Right hindlimb (tissue), 1 donor: ENCODE data around the gene ZNF407.

Experiments
- DNase-seq: peaks from one replicate; pipeline ENCODE4 v3.0.0-alpha.2; 2018

Gene ZNF407

GRCh38 chr18:74582642-74583041, 15.0 kb upstream of the ZNF407 start:
- DNase-seq = no peak

DNA sequence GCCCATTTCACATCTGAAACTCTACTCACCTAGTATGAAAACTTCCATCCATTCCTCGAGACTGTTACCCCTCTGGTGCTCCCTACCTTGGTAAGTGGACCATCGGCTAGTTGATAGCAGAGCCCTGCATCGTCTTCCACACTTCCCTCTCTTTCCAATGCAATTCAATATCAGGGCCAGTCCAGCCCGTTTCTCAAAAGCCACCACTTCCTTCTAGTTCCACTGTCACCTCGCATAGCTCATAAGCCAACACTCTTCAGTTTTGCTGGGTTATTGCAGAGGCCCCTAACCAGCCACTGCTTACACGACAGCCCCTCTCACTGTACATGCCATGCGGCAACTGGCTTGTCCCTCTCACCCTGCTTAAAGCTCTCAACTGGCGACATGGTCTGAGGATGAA, 10.2 kb upstream of the ZNF407 start:
- DNase-seq = no peak

GRCh38 chr18:74589021-74589420, 8.6 kb upstream of the ZNF407 start:
- no peak for DNase-seq

DNA sequence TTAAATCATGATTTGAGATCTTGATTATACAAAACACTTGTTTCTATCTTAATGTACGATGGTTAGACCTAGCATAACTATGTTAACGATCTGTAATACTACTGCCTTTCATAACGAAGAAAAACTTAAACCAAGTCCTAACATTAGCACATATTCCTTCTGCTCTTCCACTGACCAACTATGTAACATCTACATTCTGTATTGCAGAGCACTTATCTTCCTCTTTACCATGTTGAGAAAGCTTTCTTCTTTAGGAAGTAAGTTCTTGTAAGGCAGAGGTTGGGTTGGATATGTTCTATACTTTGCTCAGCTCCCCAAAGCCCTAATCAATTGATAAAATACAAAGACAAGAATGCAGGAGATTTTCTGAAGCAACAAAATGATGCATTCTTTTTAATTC, 7.9 kb upstream of the ZNF407 start:
- no peak for DNase-seq

DNA sequence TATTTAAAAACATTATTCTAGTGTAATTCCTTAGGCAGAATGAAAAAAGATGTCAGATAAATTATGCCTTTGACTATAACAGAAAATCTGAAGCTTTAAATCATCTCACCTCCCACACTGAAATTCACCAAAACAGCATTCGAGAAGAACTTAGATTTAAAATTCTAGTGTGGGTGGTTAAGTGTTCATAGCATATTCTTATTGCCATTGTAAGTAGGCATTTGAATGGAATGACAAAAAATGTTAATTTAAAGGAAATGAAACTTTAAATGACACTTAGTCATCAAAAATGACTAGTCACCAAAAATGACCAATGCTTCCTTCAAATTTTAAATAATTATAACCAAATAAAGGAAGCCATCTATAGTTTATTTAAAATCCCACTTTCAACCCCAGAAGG, 7.0 kb upstream of the ZNF407 start:
- no peak for DNase-seq

- DNase-seq = no peak
These were observed 2.2 kb upstream of the ZNF407 start for GRCh38 chr18:74595431-74595830.

DNA sequence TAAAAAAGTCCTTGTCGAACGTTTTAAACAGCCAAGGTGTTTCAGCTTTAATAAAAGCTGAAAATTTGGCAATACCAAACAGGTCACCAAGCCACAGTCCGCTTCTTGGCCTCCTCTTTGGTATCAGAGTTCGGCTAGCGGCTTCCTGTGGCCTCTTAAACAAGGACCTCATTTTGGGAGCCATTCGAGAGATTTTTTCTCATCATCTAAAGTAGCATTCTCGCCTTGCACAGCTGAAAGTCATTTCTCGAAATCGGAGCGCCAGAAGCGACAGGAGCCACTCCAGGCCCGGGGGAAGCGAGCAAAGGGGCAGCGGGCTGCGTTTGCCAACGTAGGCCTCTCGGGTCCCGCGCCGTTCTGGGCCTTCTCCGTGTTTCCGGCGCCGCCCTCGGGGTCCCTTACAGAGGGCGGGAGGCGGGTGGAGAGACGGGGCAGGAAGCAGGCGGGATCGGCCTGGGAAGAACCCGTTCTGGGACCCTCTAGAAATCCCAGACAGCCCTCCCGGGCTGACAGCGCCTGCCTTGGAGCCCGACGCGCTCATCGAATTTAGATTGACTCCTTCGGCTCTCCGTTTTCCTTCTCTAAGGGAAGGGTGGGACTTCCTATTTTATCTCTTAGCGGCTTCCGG, 522 bp upstream of the ZNF407 start:
- DNase-seq = peak; percentile 84

GRCh38 chr18:74598350-74599001, 806 bp downstream of the ZNF407 start:
- no peak for DNase-seq

GRCh38 chr18:74604361-74604760, 6.7 kb downstream of the ZNF407 start:
- no peak for DNase-seq

- no peak for DNase-seq
These were observed 7.1 kb downstream of the ZNF407 start for GRCh38 chr18:74604774-74605173.

DNA sequence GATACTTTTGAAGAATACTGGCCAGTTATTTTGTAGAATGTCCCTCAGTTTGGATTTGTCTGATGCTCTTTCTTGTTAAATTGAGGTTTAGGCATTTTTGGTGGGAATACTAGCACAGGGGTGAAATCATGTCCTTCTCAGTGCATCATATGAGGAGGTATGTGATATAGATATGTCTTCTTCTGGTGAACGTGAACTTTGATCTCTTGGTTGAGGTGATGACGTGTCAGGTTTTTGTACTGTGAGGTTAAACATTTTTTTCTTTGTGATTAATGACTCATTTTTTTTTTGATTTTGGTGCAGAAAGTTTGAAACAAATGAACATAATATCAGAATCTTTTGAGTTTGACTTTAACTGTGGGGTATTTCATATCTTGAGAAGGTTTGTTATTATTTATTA, 11.0 kb downstream of the ZNF407 start:
- no peak for DNase-seq

- DNase-seq = no peak
These were observed 11.9 kb downstream of the ZNF407 start for GRCh38 chr18:74609535-74609934.

DNA sequence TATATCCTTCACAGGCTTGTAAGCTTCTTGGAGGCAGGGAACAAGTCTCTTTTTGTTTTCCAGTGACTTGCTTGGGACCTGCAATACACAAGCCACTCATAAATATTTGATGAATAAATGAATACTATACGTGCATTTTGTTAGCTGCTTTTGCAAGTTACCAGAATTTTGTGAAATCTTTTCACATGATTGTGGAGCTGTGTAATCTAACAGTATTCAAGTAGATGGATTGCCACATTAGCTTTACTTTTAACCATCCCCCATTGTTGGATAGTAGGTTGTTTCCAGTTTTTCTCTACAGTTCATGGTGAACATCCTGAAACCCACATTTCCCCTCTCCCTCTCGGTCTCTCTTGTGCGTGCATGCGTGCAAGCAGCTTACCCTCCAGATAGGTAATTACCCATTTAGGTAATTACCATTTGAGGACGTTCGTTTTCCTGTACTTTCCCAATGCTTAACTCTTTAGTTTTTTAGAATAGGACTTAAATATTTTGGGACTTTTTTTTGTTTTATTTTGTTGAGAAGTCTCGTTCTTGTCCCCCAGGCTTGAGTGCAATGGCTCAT, 12.5 kb downstream of the ZNF407 start:
- DNase-seq = no peak

DNA sequence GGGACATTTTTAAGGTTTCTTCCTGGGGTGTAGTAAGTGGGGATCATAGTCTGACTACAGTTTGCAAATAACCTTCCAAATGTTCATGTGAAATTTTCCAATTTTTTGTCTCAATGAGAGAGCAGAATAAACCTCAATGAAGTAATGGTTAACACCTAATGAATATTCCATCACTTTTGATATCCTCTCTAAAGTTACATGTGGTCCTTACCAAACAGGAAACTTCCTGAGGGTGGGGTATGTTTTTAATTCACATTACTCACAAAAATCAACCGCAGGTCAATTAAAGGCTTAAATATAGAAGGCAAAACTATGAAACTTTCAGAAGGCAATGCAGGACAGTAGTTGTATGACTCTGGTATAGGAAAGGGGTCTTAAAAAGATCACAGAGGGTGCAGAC, 13.2 kb downstream of the ZNF407 start:
- no peak for DNase-seq

DNA sequence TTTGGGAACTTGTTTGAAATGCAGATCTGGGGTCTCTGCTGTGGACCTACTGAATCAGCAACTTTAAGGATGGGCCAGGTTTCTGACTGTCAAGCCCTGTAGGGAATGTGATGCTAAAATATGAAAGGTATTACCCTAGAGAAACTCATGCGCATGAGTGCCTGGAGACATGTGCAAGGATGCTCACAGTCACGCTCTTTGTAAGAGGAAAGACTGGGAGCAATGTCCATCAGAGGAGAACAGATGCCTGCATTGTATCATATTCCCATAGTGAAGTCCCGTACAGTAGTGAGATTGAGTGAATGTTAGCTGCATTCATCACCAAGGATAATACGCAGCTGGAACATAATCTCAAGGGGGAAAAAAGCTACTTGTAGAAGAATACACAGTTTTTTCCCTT, 14.1 kb downstream of the ZNF407 start:
- DNase-seq = no peak

GRCh38 chr18:74613381-74613780, 15.7 kb downstream of the ZNF407 start:
- DNase-seq = no peak

DNA sequence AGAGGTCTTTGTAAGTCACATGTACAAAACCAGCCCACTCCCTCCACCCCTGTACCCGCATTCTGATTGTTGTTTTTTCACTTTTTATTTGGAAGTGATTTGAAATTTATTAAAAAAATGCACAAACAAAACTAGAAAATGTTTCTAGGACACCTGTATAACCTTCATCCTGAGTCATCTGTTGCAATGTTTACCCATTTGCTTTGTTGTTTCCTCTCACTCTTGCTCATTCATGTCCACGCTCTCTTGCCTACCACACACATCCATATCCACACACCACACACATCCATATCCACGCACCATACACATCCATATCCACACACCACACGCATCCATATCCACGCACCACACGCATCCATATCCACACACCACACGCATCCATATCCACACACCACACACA, 18.8 kb downstream of the ZNF407 start:
- no peak for DNase-seq

GRCh38 chr18:74617486-74617885, 19.8 kb downstream of the ZNF407 start:
- no peak for DNase-seq

DNA sequence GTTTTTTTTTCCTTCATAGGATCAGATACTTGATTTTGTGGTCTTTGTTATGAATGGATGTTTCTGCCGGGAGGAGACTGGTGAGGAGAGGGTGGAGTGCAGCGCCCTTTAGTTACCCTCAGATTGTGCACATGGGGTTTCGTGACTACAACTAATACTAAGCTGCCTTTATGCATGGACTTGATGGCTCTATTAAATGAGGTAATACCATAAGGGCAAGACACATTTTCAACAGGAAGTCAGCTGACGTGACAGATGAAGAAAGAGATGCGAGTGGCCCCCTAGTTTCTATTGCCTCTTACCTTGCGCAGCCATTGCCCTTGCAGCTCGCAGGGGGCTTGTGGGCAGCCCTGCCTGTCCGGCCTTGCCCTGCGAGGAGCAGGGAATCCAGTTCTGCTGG, 24.4 kb downstream of the ZNF407 start:
- DNase-seq = no peak

- DNase-seq = no peak
These were observed 25.6 kb downstream of the ZNF407 start for GRCh38 chr18:74623047-74623816.

GRCh38 chr18:74624466-74624865, 26.8 kb downstream of the ZNF407 start:
- no peak for DNase-seq

DNA sequence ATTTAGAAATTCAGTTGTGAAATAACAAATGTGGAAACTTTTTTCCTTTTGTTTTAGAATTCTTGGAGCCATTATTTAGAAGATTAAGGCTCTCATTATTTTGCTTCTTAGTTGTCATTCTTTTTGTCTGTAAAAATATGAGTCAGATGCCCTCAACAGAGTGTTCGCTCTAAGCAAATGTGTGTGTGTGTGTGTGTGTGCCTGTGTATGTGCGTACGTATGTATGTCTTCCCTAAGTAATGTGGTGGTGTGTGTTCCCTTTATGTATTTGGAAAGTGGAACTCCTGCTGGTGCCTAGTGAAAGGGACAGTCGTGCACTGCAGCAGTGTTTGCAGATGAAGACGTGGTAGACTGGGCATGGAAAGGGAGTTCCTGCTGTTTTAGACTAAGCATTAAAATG, 27.5 kb downstream of the ZNF407 start:
- no peak for DNase-seq

GRCh38 chr18:74626049-74626874, 28.6 kb downstream of the ZNF407 start:
- no peak for DNase-seq
